ENCODE results near the gene CLDN14.
"Not testable (repeated sequence)": the region's sequence is repeated elsewhere in the genome, so short reads cannot be mapped to it uniquely, and the experiment has no call there.

Gene CLDN14

GRCh38 chr21:36501589-36501892 is 21.6 kb upstream of the CLDN14 start:
- no peak for DNase-seq (ENCODE audit: low spot score)

- DNase-seq (ENCODE audit: low spot score): no peak
Observed at GRCh38 chr21:36499578-36500471, 19.9 kb upstream of the CLDN14 start.

GRCh38 chr21:36494557-36494956 is 14.6 kb upstream of the CLDN14 start:
- DNase-seq (ENCODE audit: low spot score): no peak

- DNase-seq (ENCODE audit: low spot score): no peak
Observed at GRCh38 chr21:36491209-36491910, 11.4 kb upstream of the CLDN14 start.

GRCh38 chr21:36489776-36490165 is 9.8 kb upstream of the CLDN14 start:
- DNase-seq (ENCODE audit: low spot score): no peak

GRCh38 chr21:36489103-36489775 is 9.3 kb upstream of the CLDN14 start:
- no peak for DNase-seq (ENCODE audit: low spot score)

- no peak for DNase-seq (ENCODE audit: low spot score)
Observed at GRCh38 chr21:36487641-36488307, 7.9 kb upstream of the CLDN14 start.

GRCh38 chr21:36486246-36486645 is 6.3 kb upstream of the CLDN14 start:
- DNase-seq (ENCODE audit: low spot score): no peak

- DNase-seq (ENCODE audit: low spot score): no peak
Observed at GRCh38 chr21:36485476-36485875, 5.6 kb upstream of the CLDN14 start.

GRCh38 chr21:36483095-36483494 is 3.2 kb upstream of the CLDN14 start:
- no peak for DNase-seq (ENCODE audit: low spot score)

- DNase-seq (ENCODE audit: low spot score): no peak
Observed at GRCh38 chr21:36482673-36483072, 2.8 kb upstream of the CLDN14 start.

GRCh38 chr21:36482181-36482580 is 2.3 kb upstream of the CLDN14 start:
- no peak for DNase-seq (ENCODE audit: low spot score)

GRCh38 chr21:36481639-36482038 is 1.7 kb upstream of the CLDN14 start:
- no peak for DNase-seq (ENCODE audit: low spot score)

- no peak for DNase-seq (ENCODE audit: low spot score)
Observed at GRCh38 chr21:36480618-36481017, 696 bp upstream of the CLDN14 start.

GRCh38 chr21:36478941-36479340 is 981 bp downstream of the CLDN14 start:
- DNase-seq (ENCODE audit: low spot score): no peak

GRCh38 chr21:36478207-36478701 is 1.7 kb downstream of the CLDN14 start:
- no peak for DNase-seq (ENCODE audit: low spot score)

- DNase-seq (ENCODE audit: low spot score): no peak
Observed at GRCh38 chr21:36477559-36477958, 2.4 kb downstream of the CLDN14 start.

- no peak for DNase-seq (ENCODE audit: low spot score)
Observed at GRCh38 chr21:36477001-36477400, 2.9 kb downstream of the CLDN14 start.

GRCh38 chr21:36476541-36476940 is 3.4 kb downstream of the CLDN14 start:
- not testable (repeated sequence) for DNase-seq (ENCODE audit: low spot score)

GRCh38 chr21:36474591-36474990 is 5.3 kb downstream of the CLDN14 start:
- DNase-seq (ENCODE audit: low spot score): no peak

GRCh38 chr21:36473203-36473602 is 6.7 kb downstream of the CLDN14 start:
- DNase-seq (ENCODE audit: low spot score): no peak

- no peak for DNase-seq (ENCODE audit: low spot score)
Observed at GRCh38 chr21:36472377-36472776, 7.5 kb downstream of the CLDN14 start.
